ENCODE data around the gene CDKN1B. TPM values are rescaled to one million over a fixed set of nuclear protein-coding genes. Genes with fewer than 3 reads are reported as not detected.

Gene CDKN1B
- total RNA-seq, 6 experiments from 2014 or later = 18.3 to 28.6 (median 24.5) TPM

- intact Hi-C loops (cut with DNase I) = no loop called here
- Histone ChIP-seq H3K36me3 (no peaks in the 10 kb centered on the region), H3K27ac (no peak overlapping the region), H3K4me1 (no peaks in the 10 kb centered on the region), H3K27me3 (no peaks in the 10 kb centered on the region), H3K4me3 (no peak overlapping the region), H3K9me3 (no peaks in the 10 kb centered on the region)
- TF ChIP-seq POLR2A (IDR thresholded peaks at IDR 0.05) = no peak
- ATAC-seq = no peak
- DNase-seq = no peak
These were observed 30.2 kb upstream of the CDKN1B start for GRCh38 chr12:12686925-12687324.

GRCh38 chr12:12689647-12690300, 27.4 kb upstream of the CDKN1B start:
- ATAC-seq (no peak), DNase-seq (no peak)
- H3K4me1 ChIP-seq = no peaks in the 10 kb centered on the region
- no peak overlapping the region for H3K4me3 ChIP-seq
- intact Hi-C loops (cut with DNase I) = loop anchor here in 1 of 2 donors (10.0 kb wide), 1 partner anchor 125 kb away; the partner anchor contains the start of gene DUSP16
- no peaks in the 10 kb centered on the region for H3K36me3 ChIP-seq
- TF ChIP-seq CTCF (IDR thresholded peaks at IDR 0.05) = no peak
- TF ChIP-seq POLR2A (IDR thresholded peaks at IDR 0.05) = no peak
- 85% methylated on average over 4 of the region's 5 CpGs for WGBS (ENCODE audit: insufficient coverage, low coverage, low lambda C conversion rate, missing lambda C conversion rate)
- no peak overlapping the region for H3K27ac ChIP-seq
- H3K9me3 ChIP-seq = no peaks in the 10 kb centered on the region
- no peaks in the 10 kb centered on the region for H3K27me3 ChIP-seq

- Histone ChIP-seq H3K4me3 (no peak overlapping the region), H3K9me3 (no peaks in the 10 kb centered on the region), H3K27me3 (no peaks in the 10 kb centered on the region), H3K27ac (no peak overlapping the region), H3K36me3 (no peaks in the 10 kb centered on the region), H3K4me1 (no peaks in the 10 kb centered on the region)
- no peak for ATAC-seq
- 100% methylated on average over 2 of the region's 2 CpGs for WGBS (ENCODE audit: insufficient coverage, low coverage, low lambda C conversion rate, missing lambda C conversion rate)
- DNase-seq = no peak
- intact Hi-C loops (cut with DNase I) = loop anchor here in 1 of 2 donors (10.0 kb wide), 1 partner anchor 127 kb away; the partner anchor contains the start of gene DUSP16
- TF ChIP-seq POLR2A (IDR thresholded peaks at IDR 0.05) (no peak), CTCF (IDR thresholded peaks at IDR 0.05) (no peak)
These were observed 25.6 kb upstream of the CDKN1B start for GRCh38 chr12:12691549-12691948.

- Histone ChIP-seq H3K4me1 (no peaks in the 10 kb centered on the region), H3K9me3 (no peaks in the 10 kb centered on the region), H3K27ac (no peak overlapping the region), H3K4me3 (no peak overlapping the region), H3K36me3 (no peaks in the 10 kb centered on the region), H3K27me3 (no peaks in the 10 kb centered on the region)
- intact Hi-C loops (cut with DNase I) = loop anchor here in 1 of 2 donors (10.0 kb wide), 1 partner anchor 128 kb away; the partner anchor contains the start of gene DUSP16
- no peak for DNase-seq
- WGBS (ENCODE audit: insufficient coverage, low coverage, low lambda C conversion rate, missing lambda C conversion rate) = 27% methylated on average over 1 of the region's 3 CpGs
- no peak for ATAC-seq
- TF ChIP-seq CTCF (IDR thresholded peaks at IDR 0.05) (no peak), POLR2A (IDR thresholded peaks at IDR 0.05) (no peak)
These were observed 24.0 kb upstream of the CDKN1B start for GRCh38 chr12:12693111-12693671.

Data from right lobe of liver (tissue), 6 donors.